SU-DHL-6 (cell line): ENCODE results near the gene WASL.

Source experiments
- H2AFZ ChIP-seq: fragments of 200-600 bp; sonication (generic); 2 replicates; pipeline ENCODE4 v1.6.1; 2014; ENCODE audit warnings: low read depth, mild to moderate bottlenecking, moderate library complexity, mixed read lengths, antibody characterized with exemption, low read length; ENCODE audit not compliant: severe bottlenecking
- H3F3A ChIP-seq: fragments of 200-600 bp; shearing (Covaris generic); 2 replicates; pipeline ENCODE4 v1.6.0; 2016; ENCODE audit warnings: antibody characterized with exemption, mild to moderate bottlenecking; ENCODE audit not compliant: insufficient read depth
- H3K27ac ChIP-seq: fragments of 200-600 bp; sonication (generic); 2 replicates; pipeline ENCODE4 v1.5.1; 2016; ENCODE audit warnings: low read depth, mild to moderate bottlenecking, low read length, moderate library complexity, mixed read lengths
- H3K27me3 ChIP-seq: fragments of 200-600 bp; sonication (generic), shearing (Covaris generic); 2 replicates; pipeline ENCODE4 v1.6.0; 2014; ENCODE audit warnings: mild to moderate bottlenecking, low read length
- H3K36me3 ChIP-seq: fragments of 200-600 bp; sonication (generic); 2 replicates; pipeline ENCODE4 v1.6.1; 2014; ENCODE audit warnings: mild to moderate bottlenecking, low read length, mixed read lengths
- H3K4me2 ChIP-seq: fragments of 300-600, 200-600 bp; shearing (Covaris generic), sonication (generic); 2 replicates; pipeline ENCODE4 v1.6.0; 2014; ENCODE audit warnings: low read length, low read depth, mild to moderate bottlenecking; ENCODE audit not compliant: poor library complexity, severe bottlenecking
- H3K4me3 ChIP-seq: fragments of 200-600 bp; sonication (generic); 2 replicates; pipeline ENCODE4 v1.5.1; 2014; ENCODE audit warnings: antibody characterized with exemption, low read length, mild to moderate bottlenecking, mixed read lengths; ENCODE audit not compliant: insufficient read depth, poor library complexity, severe bottlenecking
- H3K79me2 ChIP-seq: fragments of 200-600 bp; sonication (generic); 2 replicates; pipeline ENCODE4 v1.6.1; 2014; ENCODE audit warnings: mild to moderate bottlenecking, low read length, moderate library complexity; ENCODE audit not compliant: insufficient read depth
- H3K9ac ChIP-seq: fragments of 200-600 bp; sonication (generic); 2 replicates; pipeline ENCODE4 v1.7.0; 2014; ENCODE audit warnings: mild to moderate bottlenecking, low read length
- H3K9me2 ChIP-seq: fragments of 200-600 bp; sonication (generic); replicated peaks from 2 replicates; pipeline ENCODE4 v1.6.1; 2014; ENCODE audit warnings: low read length; ENCODE audit not compliant: insufficient read depth
- H3K9me3 ChIP-seq: fragments of 200-600 bp; sonication (generic); 2 replicates; pipeline ENCODE4 v1.6.1; 2014; ENCODE audit warnings: low read length, mixed read lengths; ENCODE audit not compliant: insufficient read depth
- H4K20me1 ChIP-seq: fragments of 200-600 bp; sonication (generic); 2 replicates; pipeline ENCODE4 v1.6.1; 2014; ENCODE audit warnings: low read depth, mild to moderate bottlenecking, antibody characterized with exemption, low read length, moderate library complexity, mixed read lengths
- CTCF ChIP-seq: fragments of 200-600 bp; sonication (generic); IDR thresholded peaks from one replicate; pipeline ENCODE4 v1.5.1; 2017; ENCODE audit warnings: antibody characterized with exemption, mild to moderate bottlenecking, low read length, moderate library complexity; ENCODE audit not compliant: insufficient read depth, poor library complexity, severe bottlenecking
- EZH2phosphoT487 ChIP-seq: fragments of 200-600 bp; sonication (generic), shearing (Covaris generic); conservative IDR thresholded peaks from 2 replicates; pipeline ENCODE4 v1.6.1; 2018; ENCODE audit warnings: mild to moderate bottlenecking, antibody characterized with exemption, low read length, moderate library complexity, mixed read lengths

The WASL gene

GRCh38 chr7:123656544-123657303 lies 92.1 kb downstream of the WASL start:
- Histone ChIP-seq H3K9me3 (no peaks in the 10 kb centered on the region), H3K4me3 (no peak overlapping the region), H4K20me1 (no peaks in the 10 kb centered on the region), H3K27me3 (no peaks in the 10 kb centered on the region), H3F3A (no peaks in the 10 kb centered on the region), H3K27ac (no peak overlapping the region), H3K36me3 (no peaks in the 10 kb centered on the region), H2AFZ (no peak overlapping the region), H3K79me2 (no peaks in the 10 kb centered on the region), H3K9me2 (no peaks in the 10 kb centered on the region), H3K9ac (no peak overlapping the region), H3K4me2 (no peak overlapping the region)
- TF ChIP-seq CTCF (no peak), EZH2phosphoT487 (no peak)

- H3K4me3 ChIP-seq: no peak within 1 kb of the TSS
- no peak within 1 kb of the TSS for H2AFZ ChIP-seq
- H3F3A ChIP-seq: no peaks in the 10 kb centered on the region
- H3K27me3 ChIP-seq: no peaks in the 10 kb centered on the region
- H3K79me2 ChIP-seq: no peaks in the 10 kb centered on the region
- TF ChIP-seq CTCF: no peak
- TF ChIP-seq EZH2phosphoT487: no peak
- no peaks in the 10 kb centered on the region for H3K36me3 ChIP-seq
- no peaks in the 10 kb centered on the region for H3K9me3 ChIP-seq
- no peaks in the 10 kb centered on the region for H3K9me2 ChIP-seq
- no peak within 1 kb of the TSS for H3K9ac ChIP-seq
- no peak within 1 kb of the TSS for H3K4me2 ChIP-seq
- H4K20me1 ChIP-seq: no peaks in the 10 kb centered on the region
- no peak within 1 kb of the TSS for H3K27ac ChIP-seq
These were observed 93.2 kb downstream of the WASL start, which contains the start of gene LMOD2 for GRCh38 chr7:123655614-123656013. Gene LMOD2, plus strand, starts transcription at chr7:123655866. Its CDS starts 98 bp downstream, at chr7:123655964.

- Histone ChIP-seq H3K9ac (no peak overlapping the region), H3K79me2 (no peaks in the 10 kb centered on the region), H3K27ac (no peak overlapping the region), H3K9me2 (no peaks in the 10 kb centered on the region), H3K36me3 (no peaks in the 10 kb centered on the region), H2AFZ (no peak overlapping the region), H4K20me1 (no peaks in the 10 kb centered on the region), H3K4me2 (no peak overlapping the region), H3F3A (no peaks in the 10 kb centered on the region), H3K9me3 (no peaks in the 10 kb centered on the region), H3K4me3 (no peak overlapping the region), H3K27me3 (no peaks in the 10 kb centered on the region)
- TF ChIP-seq CTCF (no peak), EZH2phosphoT487 (no peak)
These were observed 95.6 kb downstream of the WASL start for GRCh38 chr7:123653162-123653561.
